ENCODE data around the gene IL21R.
"Not testable (repeated sequence)": the region's sequence is repeated elsewhere in the genome, so short reads cannot be mapped to it uniquely, and the experiment has no call there.

Gene IL21R

GRCh38 chr16:27426423-27427408, 24.7 kb downstream of the IL21R start:
- DNase-seq (ENCODE audit: low spot score) = peak; percentile 89

DNA sequence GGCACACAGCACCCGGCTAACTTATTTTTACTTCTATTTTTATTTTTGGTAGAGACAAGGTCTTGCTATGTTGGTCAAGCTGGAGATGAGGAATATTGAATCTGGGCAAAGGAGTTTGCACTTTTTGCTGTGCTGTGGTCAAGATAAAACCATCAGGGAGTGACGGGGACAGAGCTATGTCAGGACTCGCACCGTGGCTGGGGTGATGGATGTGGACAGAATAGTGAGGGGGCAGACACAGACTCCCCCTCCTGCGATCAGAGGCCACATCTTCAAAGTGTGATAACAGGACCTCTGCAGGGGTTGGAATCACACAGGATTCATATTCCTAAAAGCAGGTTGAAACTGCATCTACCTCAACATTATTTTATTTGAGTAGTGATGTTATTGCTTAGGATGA, 25.6 kb downstream of the IL21R start:
- no peak for DNase-seq (ENCODE audit: low spot score)

- no peak for DNase-seq (ENCODE audit: low spot score)
Observed at GRCh38 chr16:27428026-27428785, 26.2 kb downstream of the IL21R start.

DNA sequence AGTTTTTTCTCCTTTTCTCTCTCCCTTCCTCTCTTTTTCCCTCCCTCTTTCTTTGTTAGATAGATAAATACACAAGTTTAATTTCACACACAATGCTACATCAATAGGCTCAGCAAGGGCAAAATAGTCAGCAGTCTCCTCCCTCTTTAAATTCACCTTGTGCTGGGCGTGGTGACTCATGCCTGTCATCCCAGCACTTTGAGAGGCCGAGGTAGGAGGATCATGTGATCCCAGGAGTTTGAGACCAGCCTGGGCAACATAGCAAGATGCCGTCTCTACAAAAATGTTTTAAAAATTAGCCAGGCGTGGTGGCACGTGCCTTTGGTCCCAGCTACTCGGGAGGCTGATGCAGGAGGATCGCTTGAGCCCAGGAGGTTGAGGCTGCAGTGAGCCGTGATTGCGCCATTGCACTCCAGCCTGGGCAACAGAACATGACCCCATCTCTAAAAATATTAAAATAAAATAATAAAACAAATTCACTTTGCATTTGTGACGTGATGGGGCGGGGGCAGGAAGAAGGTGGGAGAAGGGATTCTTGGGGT, 27.4 kb downstream of the IL21R start:
- DNase-seq (ENCODE audit: low spot score) = no peak

- DNase-seq (ENCODE audit: low spot score) = no peak
Observed at GRCh38 chr16:27429981-27430441, 28.0 kb downstream of the IL21R start.

- no peak for DNase-seq (ENCODE audit: low spot score)
Observed at GRCh38 chr16:27430512-27430911, 28.5 kb downstream of the IL21R start.

- DNase-seq (ENCODE audit: low spot score) = no peak
Observed at GRCh38 chr16:27430923-27431484, 29.0 kb downstream of the IL21R start.

DNA sequence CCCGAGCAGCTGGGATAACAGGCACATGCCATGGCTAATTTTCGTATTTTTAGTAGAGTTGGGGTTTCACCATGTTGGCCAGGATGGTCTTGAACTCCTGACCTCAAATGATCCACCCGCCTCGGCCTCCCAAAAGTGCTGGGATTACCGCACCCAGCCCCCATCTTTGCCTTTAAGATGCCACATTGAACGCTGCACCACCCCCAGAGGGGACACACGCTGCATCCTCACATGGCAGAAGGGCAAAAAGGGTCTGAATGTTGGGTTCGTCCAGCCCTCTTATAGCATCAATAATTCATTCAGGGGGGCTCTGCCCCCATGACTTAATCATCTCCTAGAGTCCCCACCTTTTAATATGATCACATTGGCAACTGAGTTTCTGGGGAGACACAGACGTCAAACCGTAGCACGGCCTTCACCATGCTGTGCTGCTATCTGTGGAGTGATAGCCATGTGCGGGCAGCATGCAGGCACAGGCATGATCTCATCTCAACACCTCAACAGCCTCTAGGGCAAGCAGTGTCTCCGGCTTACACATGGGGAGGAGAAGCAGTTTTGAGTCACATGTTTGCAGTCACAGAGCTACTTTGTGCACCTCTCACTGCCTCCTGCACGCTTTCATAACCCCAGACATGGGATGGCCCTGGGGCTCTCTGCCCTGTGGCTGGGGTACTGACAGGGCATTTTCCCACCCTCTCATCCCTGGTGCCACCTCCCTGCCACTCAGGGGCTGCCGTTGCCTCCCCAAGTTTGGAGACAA, 30.0 kb downstream of the IL21R start:
- DNase-seq (ENCODE audit: low spot score) = peak; percentile 52

DNA sequence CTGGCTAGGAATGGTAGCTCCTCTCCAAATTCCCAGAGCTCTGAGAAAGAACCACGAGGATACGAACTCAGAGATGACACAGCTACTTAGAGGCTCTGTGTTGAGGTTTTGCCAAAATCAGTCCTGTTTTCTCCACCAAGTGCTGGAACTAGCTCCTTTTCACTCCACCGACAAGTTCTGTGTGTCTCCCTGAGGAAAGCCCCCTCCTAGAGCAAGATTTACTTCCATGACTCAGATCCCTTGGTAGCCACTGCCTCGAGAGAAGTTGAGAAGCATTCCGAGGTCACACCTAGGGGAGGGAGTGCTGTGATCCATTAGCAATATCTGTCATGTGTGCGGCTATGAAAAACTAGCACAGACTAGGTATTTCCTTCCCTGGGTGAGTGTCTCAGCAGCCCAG, 30.6 kb downstream of the IL21R start:
- peak; percentile 70 for DNase-seq (ENCODE audit: low spot score)

- DNase-seq (ENCODE audit: low spot score) = not testable (repeated sequence)
Observed at GRCh38 chr16:27433191-27433590, 31.2 kb downstream of the IL21R start.

DNA sequence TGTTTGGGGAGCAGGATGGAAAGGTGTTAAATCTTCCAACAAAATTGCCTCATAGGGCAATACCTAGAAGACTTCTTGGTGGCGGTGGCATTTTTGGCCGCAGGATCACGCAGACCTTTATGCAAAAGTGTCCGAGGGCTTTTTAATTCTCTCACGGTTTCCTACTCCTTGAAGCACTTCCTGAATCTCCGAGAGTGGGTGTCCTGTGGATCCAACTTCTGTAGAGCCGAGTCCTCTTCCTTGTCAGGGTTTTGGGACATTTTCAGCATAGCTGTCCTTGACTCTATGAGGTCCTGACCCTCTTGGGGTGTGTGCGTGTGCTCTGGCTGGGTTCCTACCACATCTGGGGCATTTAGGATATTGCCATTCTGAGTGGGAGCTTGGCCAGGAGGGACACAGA, 31.7 kb downstream of the IL21R start:
- no peak for DNase-seq (ENCODE audit: low spot score)

DNA sequence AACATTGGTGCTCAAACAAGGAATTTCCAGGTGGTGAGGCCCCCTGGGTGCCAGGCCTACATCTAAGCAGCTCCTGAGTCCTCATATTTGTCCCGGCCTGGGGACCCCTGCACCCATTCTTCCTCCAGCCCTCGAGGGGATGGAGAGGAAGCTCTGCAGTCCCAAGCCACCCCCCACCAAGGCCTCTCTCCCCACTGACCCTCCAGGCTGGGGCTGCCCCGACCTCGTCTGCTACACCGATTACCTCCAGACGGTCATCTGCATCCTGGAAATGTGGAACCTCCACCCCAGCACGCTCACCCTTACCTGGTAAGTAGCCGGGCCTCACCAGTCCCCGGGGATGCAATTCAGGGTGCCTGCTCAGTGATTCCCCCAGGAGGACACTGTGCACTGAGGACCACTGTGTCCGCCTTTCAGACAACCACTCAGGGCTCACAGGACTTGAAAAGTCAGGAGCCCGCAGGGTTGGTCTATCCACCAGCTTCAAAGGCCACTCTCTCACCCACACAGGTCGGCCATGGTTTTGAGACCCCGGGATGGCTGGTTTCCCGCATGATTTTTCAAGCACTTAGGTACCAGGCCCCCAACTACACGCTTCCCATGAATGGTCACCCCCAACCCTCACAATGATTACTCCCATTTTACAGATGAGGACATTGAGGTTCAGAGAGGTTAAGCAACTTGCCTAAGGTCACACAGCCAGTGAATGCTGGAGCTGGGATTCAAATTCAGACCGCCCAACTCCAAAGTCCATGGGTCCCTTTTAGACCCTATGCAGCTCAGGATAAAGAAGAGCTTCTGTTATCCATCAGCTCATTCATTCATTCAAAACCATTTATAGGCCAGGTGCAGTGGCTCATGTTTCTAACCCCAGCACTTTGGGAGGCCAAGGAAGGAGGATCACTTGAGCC, 32.4 kb downstream of the IL21R start:
- DNase-seq (ENCODE audit: low spot score) = no peak

- DNase-seq (ENCODE audit: low spot score) = not testable (repeated sequence)
Observed at GRCh38 chr16:27435146-27435545, 33.2 kb downstream of the IL21R start.

- DNase-seq (ENCODE audit: low spot score) = no peak
Observed at GRCh38 chr16:27436065-27436464, 34.1 kb downstream of the IL21R start.

- DNase-seq (ENCODE audit: low spot score) = peak; percentile 1
Observed at GRCh38 chr16:27436921-27437650, 35.1 kb downstream of the IL21R start.

- peak; percentile 2 for DNase-seq (ENCODE audit: low spot score)
Observed at GRCh38 chr16:27437946-27438345, 36.0 kb downstream of the IL21R start.

DNA sequence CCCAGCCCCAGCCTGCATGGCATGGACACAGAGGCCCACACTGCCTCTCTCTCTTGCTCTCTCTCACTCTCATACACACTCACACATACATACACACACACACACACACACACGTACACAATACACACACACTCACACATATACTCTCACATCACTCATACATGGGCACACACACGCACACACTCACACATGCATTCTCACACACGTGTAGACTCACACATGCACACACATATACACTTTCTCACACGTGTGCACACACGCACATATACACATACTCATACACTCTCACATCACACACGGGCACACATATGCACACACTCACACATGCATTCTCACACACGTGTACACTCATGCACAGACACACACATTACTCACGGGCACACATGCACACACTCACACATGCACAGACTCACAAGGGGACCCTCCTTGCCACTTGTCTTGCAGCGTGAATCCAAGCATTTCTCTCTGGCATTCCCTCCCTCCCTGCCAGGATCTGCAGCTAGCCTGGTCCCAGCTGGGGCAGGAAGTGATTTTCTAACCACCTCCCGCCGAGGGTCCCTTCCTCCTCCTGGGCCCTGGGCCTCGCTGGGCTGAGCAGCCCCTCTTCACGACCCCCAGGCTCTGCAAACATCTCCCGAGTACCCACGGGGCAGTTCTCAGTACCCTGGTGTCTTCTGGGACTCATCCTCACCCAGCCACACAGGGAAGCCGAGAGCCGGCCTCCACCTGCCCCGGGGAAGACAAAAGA, 37.5 kb downstream of the IL21R start:
- no peak for DNase-seq (ENCODE audit: low spot score)

DNA sequence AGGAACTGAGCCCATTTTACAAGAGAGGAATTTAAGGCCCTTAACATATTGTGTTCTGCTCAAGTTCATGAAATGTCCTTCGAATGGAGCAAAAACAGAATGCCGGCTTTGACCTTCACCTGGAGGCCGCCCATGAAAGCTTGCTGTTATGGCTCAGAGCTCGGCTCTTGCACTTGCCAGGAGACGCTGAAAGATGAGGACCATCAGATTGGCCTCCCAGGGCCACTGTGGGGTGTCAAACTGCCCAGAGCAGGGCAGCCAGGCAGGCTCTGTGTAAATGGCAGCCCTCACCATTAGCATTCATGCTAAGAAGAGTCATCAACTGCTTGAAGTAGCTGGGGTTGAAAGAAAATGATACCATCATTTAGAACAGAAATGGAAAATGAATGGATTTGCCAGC, 39.3 kb downstream of the IL21R start:
- DNase-seq (ENCODE audit: low spot score) = no peak

DNA sequence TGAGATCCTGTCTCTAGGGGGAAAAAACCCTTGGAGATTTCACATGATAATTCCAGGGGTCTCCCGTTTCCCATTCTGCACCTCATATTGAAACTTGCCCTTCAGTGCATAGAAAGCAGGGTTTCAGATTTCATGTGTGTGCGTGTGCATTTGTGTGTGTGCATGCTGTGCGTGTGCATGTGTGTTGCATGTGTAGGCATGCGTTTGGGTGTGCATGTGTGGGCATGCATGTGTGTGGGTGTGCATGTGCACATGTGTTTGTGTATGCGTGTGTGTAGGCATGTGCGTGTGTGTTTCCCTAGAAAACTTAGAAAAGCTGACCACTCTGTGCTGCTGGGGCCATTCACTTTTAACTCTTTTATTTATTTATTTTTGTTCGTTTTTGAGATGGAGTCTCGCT, 40.0 kb downstream of the IL21R start:
- DNase-seq (ENCODE audit: low spot score) = no peak
